ENCODE data around the gene TFEC.

DNA sequence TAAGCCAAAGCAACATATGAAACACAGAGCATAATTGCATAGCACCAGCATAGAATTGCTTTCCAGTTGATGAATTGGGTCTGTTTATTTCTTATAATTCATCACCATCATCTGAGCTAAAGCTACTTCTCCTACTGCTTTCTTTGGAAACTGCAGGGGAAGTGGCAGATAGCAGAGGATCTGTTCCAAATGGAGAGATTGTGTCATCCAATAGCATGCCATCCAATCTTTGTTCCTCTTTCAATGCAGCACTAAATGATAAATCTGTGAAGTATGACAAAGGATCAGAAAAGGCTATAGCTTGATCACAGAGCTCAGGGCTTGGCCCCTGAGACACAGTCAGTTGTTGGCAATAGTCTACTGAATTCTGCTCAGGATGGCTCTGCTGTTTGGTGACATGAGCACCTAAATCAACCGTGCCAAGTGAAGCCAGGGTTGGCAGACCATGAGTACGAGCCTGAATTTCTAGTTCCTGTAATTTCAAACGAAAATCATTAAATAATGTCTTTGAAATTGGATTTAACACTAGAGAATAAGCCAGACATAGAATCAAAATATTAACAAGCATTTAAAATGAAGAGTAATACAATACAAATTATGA is 90.0 kb downstream of the TFEC start:
- no peak for TF ChIP-seq FOXM1 (IDR thresholded peaks at IDR 0.05; ENCODE audit: borderline replicate concordance, low read depth)
- TF ChIP-seq REST (IDR thresholded peaks at IDR 0.05; ENCODE audit: low read depth): no peak
- TF ChIP-seq EGR1 (IDR thresholded peaks at IDR 0.05): no peak
- TF ChIP-seq RAD21 (IDR thresholded peaks at IDR 0.05; ENCODE audit: low read depth): no peak
- no peak for TF ChIP-seq CEBPB (IDR thresholded peaks at IDR 0.05)
- TF ChIP-seq CREB1 (IDR thresholded peaks at IDR 0.05; ENCODE audit: low read depth): no peak
- TF ChIP-seq YY1 (IDR thresholded peaks at IDR 0.05; ENCODE audit: low read depth): no peak
- TF ChIP-seq TEAD4 (IDR thresholded peaks at IDR 0.05): no peak

Measured in Ishikawa (cell line).